Panc1 (cell line): ENCODE results near the gene MEGF9. TPM values are rescaled to one million over a fixed set of nuclear protein-coding genes. Genes with fewer than 3 reads are reported as not detected.

ENCODE experiments used
- ATAC-seq: fragments of 200-7000 bp; cut with Tn5 transposase; 2 replicates; pipeline ENCODE4 v1.9.1; 2020; ENCODE audit warnings: mild to moderate bottlenecking, moderate library complexity
- BruUV-seq: library from RNA; stranded (reverse); fragments of 400-500 nt; replicated peaks from 2 replicates; lab custom pipeline; 2021; lab: Mats Ljungman, UMichigan
- CTCF ChIA-PET: fragments of 300-600 bp; sonication (Branson Sonifier 250); formaldehyde crosslinking; loops from one replicate; lab custom pipeline; 2022; ENCODE audit warnings: antibody characterized with exemption; lab: Charles Lee
- POLR2A ChIA-PET: fragments of 300-600 bp; sonication (Branson Sonifier 250); formaldehyde crosslinking; loops from one replicate; lab custom pipeline; 2022; ENCODE audit warnings: antibody characterized with exemption; lab: Charles Lee
- DNase-seq: peaks from one replicate; pipeline ENCODE4 v3.0.0-alpha.2; 2010; ENCODE audit warnings: low read depth, low spot score
- H3K27ac ChIP-seq: 2 replicates; pipeline ENCODE4 v1.5.1; 2011; ENCODE audit warnings: mild to moderate bottlenecking, low read length, inconsistent platforms
- H3K27me3 ChIP-seq: fragments of 200-500 bp; sonication (Bioruptor generic); 2 replicates; pipeline ENCODE4 v1.6.0; 2014; ENCODE audit warnings: low read length, inconsistent platforms; ENCODE audit not compliant: control insufficient read depth, insufficient read depth
- H3K36me3 ChIP-seq: fragments of 200-500 bp; sonication (Bioruptor generic); 2 replicates; pipeline ENCODE4 v1.5.1; 2014; ENCODE audit warnings: inconsistent platforms, mild to moderate bottlenecking, low read length, moderate library complexity; ENCODE audit not compliant: control insufficient read depth, insufficient read depth
- H3K4me1 ChIP-seq: 2 replicates; pipeline ENCODE4 v1.5.1; 2011; ENCODE audit warnings: inconsistent platforms, mild to moderate bottlenecking, low read length, moderate library complexity; ENCODE audit not compliant: control insufficient read depth, insufficient read depth
- H3K4me3 ChIP-seq, 2 experiments: 2 replicates each; pipeline ENCODE4 v1.5.1; 2011 to 2012; ENCODE audit warnings: low read depth in 2 of 2, low read length in 2 of 2, mild to moderate bottlenecking in 2 of 2, inconsistent platforms in 1 of 2, moderate library complexity in 1 of 2
- H3K9me3 ChIP-seq: fragments of 200-500 bp; sonication (Bioruptor generic); 2 replicates; pipeline ENCODE4 v1.5.1; 2014; ENCODE audit warnings: low read depth, mild to moderate bottlenecking, inconsistent platforms, low read length, moderate library complexity; ENCODE audit not compliant: control insufficient read depth, insufficient read depth
- CTCF ChIP-seq: fragments of 450-650 bp; IDR thresholded peaks from 2 replicates; pipeline ENCODE4 v1.5.1; 2017; ENCODE audit warnings: mild to moderate bottlenecking
- POLR2AphosphoS5 ChIP-seq: IDR thresholded peaks from 2 replicates; pipeline ENCODE4 v1.6.1; 2012; ENCODE audit warnings: mild to moderate bottlenecking, low read depth, low read length, moderate library complexity
- REST ChIP-seq, 2 experiments: IDR thresholded peaks; 2 replicates each; pipeline ENCODE4 v1.6.1; 2011 to 2012; ENCODE audit warnings: low read depth in 2 of 2, control low read depth in 1 of 2, low read length in 1 of 2, mild to moderate bottlenecking in 1 of 2, moderate library complexity in 1 of 2; ENCODE audit not compliant: insufficient read depth in 1 of 2
- SIN3A ChIP-seq: IDR thresholded peaks from 2 replicates; pipeline ENCODE4 v1.6.1; 2012; ENCODE audit warnings: low read depth, mild to moderate bottlenecking, low read length, moderate library complexity, borderline replicate concordance; ENCODE audit not compliant: insufficient read depth
- TCF7L2 ChIP-seq: IDR thresholded peaks from 2 replicates; pipeline ENCODE4 v1.6.1; 2011; ENCODE audit warnings: mild to moderate bottlenecking, low read depth, low read length, inconsistent platforms
- in situ Hi-C: cut with HindIII; loops from 2 replicates; pipeline ENCODE4 v1.10.0; 2016; ENCODE audit warnings: low sequenced_read_pairs, low pct_unique_long_range_greater_than_20kb
- intact Hi-C: fragments of 100-400 bp; cut with micrococcal nuclease; formaldehyde crosslinking; loops from one replicate; pipeline ENCODE4 v1.10.0; 2022; ENCODE audit not compliant: unreplicated experiment
- total RNA-seq: library from RNA; stranded (reverse); gene quantifications from one replicate; pipeline ENCODE4 v1.2.1, GENCODE V29; 2021; ENCODE audit not compliant: unreplicated experiment

MEGF9 gene
- total RNA-seq, 1 experiment from 2014 or later, result 6.3 TPM

- intact Hi-C loops, result no loop called here
- in situ Hi-C loops, result no loop called here
- POLR2A ChIA-PET, result no interaction called here
- H3K4me1 ChIP-seq, result no peaks in the 10 kb centered on the region
- DNase-seq (no peak), ATAC-seq (no peak)
- no peaks in the 10 kb centered on the region for H3K36me3 ChIP-seq
- CTCF ChIA-PET, result no interaction called here
- no peaks in the 10 kb centered on the region for H3K9me3 ChIP-seq
- H3K4me3 ChIP-seq, result no peak overlapping the region
- H3K27ac ChIP-seq, result no peak overlapping the region
- TF ChIP-seq CTCF (no peak), REST (IDR thresholded peaks at IDR 0.05; ENCODE audit: insufficient read depth in 1 of 2, low read depth in 2 of 2, low read length in 1 of 2) (no peak), POLR2AphosphoS5 (no peak), SIN3A (no peak), TCF7L2 (no peak)
- no peaks in the 10 kb centered on the region for H3K27me3 ChIP-seq
- no TSS peak for BruUV-seq
These were observed 26.9 kb upstream of the MEGF9 start for GRCh38 chr9:120741191-120741590.

DNA sequence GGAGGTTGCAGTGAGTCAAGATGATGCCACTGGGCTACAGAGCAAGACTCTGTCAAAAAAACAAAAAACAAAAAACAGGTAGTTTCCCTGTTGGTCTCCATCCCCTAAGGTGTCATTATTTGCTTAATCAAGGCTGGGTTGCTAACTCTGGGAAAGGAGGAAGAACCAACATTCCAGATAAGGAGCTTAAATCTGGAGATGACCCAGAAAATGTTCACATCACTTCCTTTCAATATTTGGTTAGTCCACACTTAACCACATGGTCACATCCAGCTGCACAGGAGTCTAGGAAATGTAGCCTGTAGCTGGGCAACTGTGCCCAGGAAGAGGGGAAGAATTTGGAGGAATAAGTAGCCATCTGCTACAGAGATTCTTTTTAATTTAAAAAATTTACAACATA is 25.9 kb upstream of the MEGF9 start:
- POLR2A ChIA-PET, result no interaction called here
- DNase-seq (no peak), ATAC-seq (no peak)
- Histone ChIP-seq H3K9me3 (no peaks in the 10 kb centered on the region), H3K4me3 (no peak overlapping the region), H3K36me3 (no peaks in the 10 kb centered on the region), H3K27me3 (no peaks in the 10 kb centered on the region), H3K27ac (no peak overlapping the region), H3K4me1 (no peaks in the 10 kb centered on the region; the same call in 1 of the 2 replicates)
- TF ChIP-seq POLR2AphosphoS5 (no peak), SIN3A (no peak), REST (IDR thresholded peaks at IDR 0.05; ENCODE audit: insufficient read depth in 1 of 2, low read depth in 2 of 2, low read length in 1 of 2) (no peak), TCF7L2 (no peak), CTCF (no peak)
- no TSS peak for BruUV-seq
- CTCF ChIA-PET, result no interaction called here
- intact Hi-C loops (no loop called here), in situ Hi-C loops (no loop called here)
